ENCODE measurements around the gene XYLT1.

XYLT1 gene

DNA sequence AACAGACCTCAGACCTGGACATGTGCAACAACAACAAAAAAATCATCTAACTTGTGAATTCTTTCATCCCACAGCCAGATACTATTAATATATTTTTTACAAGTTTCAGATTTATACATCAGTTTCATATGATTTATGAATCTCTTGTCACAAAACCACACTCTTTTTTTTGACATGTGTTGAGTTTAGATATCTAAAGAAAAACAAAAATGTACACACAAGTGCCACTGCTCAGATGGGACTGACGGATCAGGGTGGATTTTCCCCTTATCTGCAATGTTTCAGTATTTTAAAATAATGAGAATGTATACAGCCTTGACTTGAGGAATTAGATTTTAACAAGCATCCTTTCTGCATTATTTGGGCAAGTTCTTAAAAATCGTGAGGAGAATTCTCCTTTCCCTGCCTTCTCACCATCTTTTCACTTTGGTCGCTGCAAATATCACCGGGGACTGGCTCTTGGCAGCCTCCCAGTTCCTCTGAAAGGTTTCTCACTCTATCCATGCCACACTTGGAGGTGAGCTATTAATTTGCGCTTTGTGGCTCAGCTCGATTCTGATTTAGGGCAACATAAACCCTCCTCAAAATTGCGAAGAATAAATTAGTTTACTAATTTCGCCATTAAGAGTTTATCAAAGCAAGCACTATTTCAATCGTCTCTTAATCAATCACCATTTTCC, 225.7 kb downstream of the XYLT1 start:
- DNase-seq = no peak

DNA sequence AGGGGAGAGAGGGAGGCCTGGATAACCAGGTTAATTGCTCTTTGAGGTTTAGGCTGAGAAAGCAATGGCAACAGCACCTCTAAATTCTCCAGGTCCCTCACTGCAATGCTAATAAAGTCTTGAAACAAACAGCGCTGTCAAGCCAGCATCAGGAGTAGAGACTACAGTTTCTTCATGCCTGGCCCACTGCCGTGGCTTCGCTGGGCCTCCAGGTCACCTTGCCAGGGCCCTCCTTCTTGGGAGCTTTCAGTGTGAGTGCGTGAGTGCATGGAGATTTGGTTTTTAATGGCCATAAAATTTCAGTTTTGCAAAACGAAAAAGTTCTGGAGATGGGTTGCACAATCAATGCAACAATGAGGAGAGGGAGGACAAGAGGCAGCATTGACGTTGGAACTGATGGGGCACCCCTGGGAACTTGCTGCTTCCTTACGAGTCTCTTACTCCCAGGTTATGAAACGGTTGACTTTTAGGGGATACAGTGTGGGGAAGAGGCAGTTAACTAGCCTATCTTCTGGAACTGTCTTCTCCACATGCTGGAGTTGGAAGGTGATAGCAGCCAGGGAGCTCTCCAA, 229.4 kb downstream of the XYLT1 start:
- DNase-seq = no peak

DNA sequence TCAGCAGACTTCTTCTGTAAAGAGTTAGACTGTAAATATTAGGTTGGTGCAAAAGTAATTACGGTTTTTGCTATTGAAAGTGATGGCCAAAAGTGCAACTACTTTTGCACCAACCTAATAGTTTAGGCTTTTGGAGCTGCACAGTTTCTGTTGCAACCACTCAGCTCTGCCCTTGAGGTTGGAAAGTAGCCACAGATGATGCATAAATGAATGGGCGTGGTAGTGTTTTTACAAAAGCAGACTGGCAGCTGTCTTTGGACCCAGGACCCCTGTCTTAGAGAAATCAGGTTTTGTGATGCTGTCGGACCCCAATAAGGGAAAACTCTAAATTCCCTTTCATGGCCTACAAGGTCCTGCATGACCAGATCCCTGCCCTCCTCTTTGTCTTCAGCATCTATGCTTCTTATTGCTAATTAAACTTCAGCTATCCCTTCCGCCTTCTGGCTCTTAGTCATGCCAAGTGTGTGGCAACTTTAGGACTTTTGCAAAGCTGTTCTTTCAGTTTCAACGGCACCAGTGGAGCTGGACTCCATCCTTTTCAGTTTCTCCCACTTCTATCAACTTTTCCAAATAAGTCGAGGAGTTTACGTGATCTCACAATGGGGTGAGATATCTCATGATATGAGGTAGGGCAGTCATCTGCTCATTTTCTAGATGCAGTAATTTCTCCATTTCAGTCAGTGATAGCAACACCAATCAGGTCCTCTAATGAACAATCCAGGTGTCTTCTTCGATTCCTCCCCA, 232.3 kb downstream of the XYLT1 start:
- DNase-seq = no peak

DNA sequence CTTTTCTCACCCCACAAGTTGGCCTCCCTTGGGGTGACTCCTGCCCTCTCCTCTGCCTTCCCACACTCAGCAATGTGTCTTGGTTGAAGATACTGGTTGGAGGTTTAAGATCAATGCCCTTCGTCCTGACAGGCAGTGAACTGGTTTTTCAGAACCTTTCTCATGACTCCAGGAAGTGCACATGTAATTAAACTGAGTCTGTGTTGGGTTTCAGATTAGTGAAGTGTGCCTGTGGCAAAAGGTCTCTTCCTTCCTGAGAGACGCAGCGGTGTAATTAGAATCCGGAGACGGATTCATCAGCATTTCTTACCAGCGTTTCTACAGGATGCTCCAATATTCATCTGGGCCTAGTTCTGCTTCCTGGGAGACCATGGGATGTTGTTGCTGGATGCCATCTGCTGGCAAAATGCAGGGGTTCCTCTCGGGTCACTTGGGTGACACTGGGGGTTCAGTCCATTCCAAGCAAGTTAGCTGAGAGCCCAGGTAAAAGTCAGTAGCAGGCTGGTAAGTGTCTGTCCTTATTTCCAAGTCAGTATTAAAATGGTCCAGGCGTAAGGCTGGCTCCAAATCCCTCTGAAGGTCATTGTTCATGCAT, 233.3 kb downstream of the XYLT1 start:
- DNase-seq = no peak

DNA sequence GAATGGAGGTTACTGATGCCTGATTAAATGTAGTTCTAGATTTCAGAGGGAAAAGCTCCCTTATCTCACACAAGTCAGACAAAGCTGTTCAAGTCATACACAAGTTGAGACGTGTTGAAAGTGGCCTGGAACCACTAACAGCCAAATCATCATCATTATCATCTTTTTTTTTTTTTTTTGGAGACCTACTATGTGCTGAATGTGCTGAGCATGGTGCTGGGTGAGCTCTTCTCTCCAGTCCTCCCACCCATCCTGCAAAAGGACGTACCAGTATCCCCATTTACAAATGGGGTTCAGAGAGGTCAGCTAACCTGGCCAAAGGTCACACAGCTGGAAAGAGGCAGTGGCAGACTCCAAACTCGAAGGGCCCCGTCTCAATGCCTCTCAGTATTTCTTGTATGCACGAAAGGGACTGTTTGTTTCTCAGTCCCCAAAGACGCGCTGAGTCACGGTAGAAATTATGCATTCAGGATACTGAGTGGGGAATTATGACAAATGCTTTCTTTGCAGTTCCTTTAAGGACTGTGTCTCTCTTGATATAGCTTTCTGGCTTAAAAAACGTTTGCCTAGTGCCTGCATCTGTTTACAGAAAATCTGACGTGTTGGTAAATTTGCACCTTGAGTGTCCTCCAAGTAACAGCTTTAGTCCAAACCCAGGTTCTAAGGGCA, 235.5 kb downstream of the XYLT1 start:
- no peak for DNase-seq

DNA sequence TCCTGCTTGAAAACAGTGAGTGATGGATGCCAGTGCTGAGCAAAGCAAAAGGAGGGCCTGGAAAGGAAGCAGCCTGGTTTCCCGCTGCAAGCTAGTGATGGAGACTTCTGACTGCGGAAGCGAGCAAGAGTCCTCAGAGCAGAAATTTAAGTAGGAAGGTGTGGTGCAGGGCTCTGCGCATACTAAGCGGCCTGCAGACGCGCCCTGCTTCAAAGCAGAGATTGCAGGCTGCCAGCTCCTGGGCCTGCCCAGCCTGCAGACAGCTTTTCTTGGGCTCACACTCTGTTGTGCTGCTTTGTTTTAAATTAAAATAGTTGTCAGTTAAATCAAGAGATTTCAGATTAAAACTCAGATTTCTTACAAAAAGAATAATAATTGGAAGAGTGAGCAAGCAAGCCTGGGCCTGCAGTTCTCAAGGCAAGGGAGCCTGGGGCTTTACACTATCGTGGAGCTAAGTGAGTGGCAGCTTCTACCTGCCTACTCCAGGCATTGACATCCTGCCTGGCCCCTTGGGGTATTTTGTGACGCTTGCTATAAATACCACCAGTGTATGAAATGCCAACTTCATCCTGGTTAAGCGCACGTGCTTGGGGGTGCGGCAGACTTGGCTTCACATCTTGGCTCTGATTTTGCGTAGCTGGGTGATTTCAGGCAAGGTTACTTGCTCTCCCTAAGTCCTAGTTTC, 237.3 kb downstream of the XYLT1 start:
- DNase-seq = no peak

DNA sequence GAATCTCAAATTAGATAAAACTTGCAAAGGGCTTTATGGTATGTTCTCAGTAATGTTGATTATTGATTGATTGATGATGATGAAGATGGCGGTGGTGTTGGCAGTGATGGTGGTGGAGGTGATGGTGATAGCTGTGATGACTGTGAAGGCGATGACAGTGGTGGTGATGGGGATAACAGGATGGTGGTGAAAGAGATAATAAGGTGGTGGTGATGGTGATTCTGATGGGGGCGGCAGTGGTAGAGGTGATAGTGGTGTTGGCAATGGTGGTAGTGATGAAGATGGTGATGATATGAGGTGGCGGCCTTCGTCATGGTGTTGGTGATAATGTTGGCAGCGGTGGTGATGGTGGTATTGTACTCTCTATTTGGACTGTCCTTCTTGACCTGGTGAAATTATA, 238.3 kb downstream of the XYLT1 start:
- DNase-seq = no peak

DNA sequence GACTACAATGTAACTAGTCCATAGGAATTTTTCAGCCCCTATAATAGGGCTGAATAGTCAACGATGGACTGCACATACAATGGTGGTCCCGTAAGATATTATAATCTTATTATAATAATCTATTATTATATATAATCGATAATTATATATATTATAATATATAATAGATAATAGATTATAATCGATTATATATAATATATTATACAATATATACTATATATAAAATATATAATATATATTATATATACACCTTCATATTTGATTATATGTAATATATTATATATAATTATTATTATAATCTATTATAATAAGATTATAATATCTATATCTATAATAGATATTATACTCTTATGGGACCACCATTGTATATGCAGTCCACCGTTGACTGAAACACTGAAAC, 238.8 kb downstream of the XYLT1 start:
- DNase-seq = no peak

DNA sequence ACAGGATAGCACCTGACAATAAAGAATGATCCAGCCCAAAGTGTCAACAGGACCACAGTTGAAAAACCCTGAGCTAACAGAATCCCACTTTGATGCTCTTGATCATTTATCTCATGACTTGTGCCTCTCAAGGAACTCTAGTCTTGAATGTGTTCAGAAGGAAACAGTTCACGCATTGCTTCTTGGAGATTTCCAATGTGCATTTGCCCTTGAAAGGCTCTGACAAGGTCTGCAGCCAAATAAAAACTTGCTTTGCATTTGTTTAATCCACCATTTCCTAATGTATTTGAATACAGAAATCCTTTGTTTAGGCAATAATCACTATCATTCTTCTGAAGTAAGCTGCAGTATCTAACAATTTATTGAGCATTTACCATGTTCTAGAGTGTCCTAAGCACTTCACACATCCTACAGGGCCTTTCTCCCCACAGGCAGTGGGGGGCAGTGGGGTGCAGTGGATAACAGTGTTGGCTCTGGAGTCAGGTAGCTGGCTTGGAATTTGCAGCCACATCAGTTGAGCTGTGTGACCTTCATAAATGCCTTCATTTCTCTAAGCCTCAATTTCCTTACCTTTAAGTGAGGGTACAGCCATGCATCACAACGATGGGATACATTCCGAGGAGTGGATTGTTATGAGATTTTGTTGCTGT, 239.7 kb downstream of the XYLT1 start:
- DNase-seq = no peak

DNA sequence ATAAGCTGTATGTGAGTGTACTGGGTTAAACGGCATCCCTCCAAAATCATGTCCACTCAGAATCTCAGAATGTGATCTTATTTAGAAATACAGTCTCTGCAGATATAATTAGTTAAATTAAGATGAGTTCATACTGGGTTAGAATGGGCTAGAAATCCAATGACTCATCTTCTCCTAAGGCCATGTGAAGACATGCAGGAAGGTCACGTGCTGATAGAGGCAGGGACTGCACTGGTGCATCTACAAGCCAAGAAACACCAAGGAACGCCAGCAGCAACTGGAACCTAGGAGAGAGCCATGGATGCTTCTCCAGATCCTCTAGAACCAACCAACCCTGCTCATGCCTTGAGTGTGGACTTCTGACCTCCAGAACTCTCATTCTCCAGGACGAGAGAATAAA, 241.0 kb downstream of the XYLT1 start:
- DNase-seq = no peak

DNA sequence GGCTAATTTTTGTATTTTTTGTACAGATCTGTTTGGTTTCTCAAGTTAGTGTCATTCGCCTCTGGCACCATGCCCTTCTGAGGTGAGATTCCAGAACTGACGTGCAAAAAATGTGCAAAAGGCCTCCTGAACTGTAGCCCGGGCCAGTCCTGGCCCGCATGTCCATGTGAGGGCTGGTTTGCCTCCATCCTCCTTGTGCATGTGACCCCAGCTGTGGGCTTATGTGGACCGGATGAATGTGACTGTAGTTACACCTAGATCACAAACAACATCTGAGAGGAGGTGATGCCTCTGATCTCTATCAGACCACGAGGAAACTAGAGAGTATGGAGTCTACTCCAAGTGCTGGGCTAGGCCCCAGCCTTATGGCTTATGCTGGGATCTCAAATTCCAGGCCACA, 241.6 kb downstream of the XYLT1 start:
- no peak for DNase-seq

DNA sequence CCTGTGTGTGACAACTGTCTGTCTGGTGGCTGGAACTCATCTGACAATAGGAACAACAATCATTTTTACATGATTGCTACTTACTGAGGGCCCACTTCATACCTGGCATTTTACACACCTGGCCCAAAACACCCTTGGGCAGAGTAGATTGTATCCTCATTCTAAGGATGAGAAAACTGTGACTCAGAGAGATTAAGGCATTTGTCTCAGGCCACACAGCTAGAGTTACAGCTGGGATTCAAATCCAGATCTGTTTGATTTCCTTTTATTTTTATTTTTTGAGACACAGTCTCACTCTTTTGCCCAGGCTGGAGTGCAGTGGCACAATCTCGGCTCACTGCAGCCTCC, 242.1 kb downstream of the XYLT1 start:
- no peak for DNase-seq

DNA sequence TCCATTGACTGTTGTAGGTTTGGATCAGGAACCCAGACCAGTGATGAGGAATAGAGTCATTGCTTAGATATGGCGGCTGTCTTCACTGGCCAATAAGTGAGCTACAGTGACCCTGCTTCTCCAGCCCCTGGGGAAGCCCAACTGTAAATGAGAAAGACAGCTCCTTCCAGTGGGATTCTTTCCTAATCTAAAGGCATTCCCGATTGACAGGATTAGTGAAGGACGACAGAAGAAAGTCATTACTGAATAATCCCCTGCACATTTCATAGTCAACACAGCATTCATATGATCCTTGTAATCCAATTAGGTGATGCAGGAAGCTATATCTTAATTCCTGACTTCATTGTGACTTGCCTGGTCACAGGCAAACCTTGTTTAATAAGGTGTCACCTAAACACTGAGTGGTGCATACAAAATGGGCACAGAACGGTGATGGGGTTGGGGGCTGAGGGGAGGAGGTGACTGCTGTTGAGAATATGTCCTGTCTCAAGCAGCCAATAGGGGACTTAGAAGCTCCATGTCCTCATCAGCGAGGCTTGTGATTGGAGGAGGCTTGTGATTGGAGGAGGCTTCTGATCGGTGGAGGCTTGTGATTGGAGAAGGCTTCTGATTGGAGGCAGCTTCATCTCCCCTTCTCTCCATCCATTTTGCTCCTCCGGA, 242.6 kb downstream of the XYLT1 start:
- no peak for DNase-seq

DNA sequence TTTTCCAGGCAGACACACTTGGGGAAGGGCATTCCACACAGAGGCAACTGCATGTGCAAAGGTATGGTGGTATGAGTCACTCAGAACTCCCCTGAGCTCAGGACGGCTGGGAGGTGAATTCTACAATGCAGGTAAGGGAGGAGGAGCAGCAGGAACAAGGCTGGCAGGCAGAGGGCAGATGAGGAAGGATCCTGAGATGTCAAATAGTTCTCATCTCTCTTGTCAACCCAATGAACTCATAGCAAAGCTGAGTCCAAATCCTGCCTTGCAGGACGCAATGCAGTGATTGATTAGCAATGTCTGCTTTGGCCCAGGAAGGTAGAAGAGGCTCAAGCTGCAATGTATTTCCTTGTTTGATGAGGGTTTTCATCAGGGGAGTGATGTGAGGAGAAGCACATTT, 243.5 kb downstream of the XYLT1 start:
- DNase-seq = no peak

DNA sequence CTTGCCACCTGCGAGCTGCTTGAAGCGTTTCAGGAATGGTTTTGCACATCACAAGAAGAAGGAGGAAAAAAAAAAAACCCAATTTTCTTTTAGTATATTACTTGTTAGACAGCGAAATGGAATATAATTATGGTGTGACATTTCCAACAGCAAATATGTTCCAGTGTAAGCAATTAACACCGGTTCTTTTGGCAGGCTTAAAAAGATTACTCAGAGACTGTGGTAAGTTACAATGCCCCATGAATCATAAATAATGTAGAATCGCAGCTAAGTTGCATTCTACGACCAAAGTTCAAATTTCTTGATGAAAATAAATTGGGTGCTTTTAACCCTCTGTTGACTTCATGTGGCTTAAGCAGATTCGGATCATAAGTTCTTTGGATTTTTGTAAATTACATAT, 245.2 kb downstream of the XYLT1 start:
- DNase-seq = no peak

DNA sequence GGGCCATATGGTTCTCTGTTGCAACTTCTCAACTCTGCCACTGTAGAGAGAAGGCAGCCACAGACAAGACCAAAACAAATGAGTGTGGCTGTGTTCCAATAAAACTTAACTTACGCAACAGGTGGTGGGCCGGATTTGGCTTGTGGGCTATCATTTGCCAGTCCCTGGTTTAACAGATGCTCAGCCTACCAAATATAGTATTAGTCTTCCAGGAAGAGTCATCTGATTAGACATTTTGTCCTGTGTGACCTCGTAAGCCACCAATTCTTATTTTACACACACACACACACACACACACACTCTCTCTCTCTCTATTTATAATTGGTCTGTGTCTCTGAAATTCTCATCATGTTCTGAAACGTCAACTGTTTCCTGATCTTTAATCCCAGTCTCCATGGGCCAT, 245.9 kb downstream of the XYLT1 start:
- no peak for DNase-seq

DNA sequence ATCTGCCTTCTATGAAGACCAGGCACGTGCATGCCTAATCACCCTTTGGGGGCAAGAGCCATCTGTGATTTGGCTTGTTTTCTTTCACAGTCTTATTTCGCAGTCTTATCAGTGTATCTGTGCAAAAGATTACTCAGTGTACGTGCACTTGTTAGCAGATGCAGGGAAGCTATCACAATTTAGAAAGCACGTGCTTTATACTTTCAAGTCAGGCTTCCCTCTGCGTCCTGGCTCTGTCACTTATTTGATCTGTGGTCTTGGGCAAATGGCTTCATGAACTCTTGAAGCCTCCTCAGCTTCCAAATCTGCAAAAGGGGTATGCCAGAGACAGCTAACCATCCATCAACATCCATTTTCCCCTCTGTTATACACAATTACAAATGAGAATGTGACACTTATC, 246.4 kb downstream of the XYLT1 start:
- no peak for DNase-seq

DNA sequence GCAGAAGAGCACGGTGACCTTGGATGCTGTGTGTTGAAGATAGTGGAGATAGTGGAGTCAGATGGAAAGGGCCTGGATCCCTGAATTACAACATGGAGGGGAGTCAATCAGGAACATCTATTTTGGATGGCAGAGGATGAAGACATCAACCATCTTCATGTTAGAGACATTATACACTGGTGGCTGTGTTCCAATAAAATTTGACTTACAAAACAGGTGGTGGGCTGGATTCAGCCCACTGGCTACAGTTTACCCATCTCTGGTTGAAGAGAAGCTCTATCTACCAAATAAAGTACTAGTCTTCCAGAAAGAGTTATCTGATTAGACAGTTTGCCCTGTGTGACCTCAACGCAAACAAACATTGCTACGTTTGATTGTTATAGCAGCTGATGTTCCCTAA, 247.2 kb downstream of the XYLT1 start:
- DNase-seq = no peak

DNA sequence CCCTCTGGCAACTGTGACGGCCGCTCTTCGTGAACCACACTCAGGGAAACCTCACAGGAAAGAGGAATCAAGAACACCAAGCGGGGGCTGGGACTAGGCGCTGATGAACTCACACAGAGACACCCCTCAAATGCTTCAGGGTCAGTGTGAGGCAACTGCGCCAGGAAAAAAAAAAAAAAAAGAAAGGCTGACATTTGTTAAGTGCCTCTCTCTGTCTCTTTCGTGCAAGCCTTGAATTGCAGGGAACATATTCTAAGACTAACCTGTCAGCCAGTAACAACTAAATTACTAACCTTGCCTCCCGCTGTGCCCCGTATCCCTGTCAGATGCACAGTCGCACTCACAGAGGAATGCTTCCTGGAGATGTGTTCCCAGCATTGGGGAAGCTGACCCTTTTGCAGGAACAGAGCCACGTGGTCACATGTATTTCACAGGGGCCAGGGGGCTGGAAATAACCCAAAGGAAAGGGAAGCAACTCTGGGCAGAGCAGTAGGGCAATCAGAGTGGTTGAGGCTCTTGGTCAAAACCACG, 247.8 kb downstream of the XYLT1 start:
- no peak for DNase-seq

DNA sequence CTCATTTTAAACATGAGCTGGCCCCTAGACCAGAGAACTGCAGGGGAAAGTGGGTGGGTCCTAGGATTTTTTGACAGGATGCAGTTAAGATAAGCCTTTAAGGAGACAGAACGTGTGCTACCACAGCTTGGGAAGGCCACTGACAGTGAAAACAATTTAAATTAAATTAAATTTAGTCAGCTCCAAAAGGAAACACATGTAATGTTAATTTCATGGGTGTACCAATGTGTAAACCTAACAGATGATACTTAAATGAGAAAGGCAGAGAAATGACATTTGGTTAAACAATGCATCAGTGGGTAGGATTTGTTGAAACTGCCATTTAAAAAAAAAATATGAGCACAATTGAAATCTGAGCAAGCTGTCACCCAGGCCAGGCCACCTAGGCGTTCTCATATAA, 250.8 kb downstream of the XYLT1 start:
- DNase-seq = no peak

DNA sequence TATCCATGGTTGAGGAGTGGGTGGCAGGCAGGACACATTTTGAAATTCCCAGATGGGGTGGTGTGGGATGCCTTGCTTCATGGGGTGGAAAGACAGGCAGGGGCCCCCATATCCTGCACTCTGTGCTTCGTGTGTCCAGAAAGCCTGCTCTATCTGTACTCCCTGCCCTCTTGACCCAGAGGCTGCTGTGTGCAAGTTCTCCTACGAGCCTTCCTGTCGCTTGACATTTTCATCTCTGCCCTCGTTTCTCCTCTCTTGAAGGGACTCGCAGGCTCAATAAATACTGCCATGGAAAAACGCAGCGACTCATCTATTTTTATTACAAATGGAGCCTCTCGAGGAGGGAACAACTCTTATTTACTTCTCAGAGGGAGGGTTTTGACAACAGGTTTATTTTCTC, 254.8 kb downstream of the XYLT1 start:
- DNase-seq = no peak

DNA sequence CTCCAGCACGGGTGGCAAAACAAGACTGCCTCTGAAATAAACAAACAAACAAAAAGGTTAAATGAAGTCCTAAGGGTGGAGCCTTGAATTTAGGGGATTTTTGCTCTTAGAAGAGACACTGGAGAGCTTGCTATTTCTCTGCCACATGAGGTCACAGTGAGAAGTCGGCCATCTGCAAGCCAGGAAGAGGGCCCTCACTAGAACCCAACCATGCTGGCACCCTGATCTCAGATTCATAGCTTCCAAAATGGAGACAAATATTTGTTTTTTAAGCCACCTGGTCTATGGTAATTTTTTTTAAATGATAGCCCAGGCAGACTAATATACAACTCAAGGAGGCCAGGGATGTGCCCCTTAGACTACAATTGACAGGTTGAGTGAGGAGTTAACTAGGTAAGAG, 255.5 kb downstream of the XYLT1 start:
- DNase-seq = no peak

All from activated effector memory CD4-positive, alpha-beta T cell treated with anti-CD3 and anti-CD28 coated beads, Interleukin-2, amount 50 U/mL, for 16 hours (primary cell).